Measurements from ENCODE around the gene NDUFV2.

NDUFV2 gene

DNA sequence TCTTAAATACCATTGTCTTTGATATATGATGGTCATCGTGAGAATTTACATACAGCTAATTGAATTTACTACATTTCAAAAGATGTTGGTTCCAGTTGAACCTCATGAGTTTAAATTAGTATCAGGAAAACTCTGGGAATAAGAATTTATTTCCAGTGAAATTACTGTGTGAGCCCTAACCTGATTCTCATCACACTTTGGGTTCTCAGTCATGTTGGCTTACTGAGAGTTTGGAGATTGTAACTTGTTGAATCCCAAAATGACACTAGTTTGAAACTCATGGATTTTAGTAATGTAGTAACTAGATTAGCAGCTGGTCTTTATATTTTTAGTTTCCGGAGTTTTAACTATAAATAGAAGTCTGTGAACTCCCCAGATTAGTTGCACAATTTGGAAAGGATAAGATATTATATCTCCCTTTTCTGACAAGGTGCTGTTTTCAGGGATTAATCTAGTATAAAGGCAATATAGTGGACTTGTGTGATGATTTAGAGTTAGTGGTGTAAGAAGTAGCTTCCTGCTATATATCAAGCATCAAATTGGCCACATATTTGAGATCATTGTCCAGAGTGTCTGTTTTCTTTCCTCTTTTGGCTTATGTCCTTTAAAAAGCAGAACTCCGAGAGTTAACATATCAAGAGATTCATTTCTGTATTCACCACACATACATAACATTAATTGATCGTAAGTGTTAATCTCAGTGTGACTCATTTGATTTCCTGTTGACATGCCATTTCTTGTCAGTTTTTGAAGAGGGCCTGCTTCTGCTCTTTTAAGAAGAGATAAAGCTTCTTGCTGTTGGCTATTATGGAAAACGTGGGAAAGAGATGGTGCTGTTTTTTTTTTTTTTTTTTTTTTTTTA lies 15.7 kb downstream of the NDUFV2 start:
- DNase-seq, result no peak

DNA sequence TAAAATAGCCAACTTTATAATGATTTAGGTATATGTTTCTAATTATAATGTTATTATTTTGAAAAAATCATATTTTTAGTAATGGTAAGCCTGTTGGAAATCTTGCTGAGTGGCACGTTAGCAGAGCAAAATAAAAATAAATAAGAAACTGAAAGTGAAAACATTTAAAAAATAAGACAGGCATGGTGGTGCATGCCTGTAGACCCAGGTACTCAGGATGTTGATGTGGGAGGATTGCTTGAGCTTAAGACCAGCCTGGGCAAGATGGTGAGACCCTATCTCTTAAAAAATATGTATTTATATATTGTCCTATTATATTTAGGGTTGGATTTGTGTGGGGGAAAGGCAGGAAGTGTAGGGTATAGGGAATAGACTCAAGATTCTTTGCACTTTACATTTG lies 18.3 kb downstream of the NDUFV2 start:
- DNase-seq, result no peak

DNA sequence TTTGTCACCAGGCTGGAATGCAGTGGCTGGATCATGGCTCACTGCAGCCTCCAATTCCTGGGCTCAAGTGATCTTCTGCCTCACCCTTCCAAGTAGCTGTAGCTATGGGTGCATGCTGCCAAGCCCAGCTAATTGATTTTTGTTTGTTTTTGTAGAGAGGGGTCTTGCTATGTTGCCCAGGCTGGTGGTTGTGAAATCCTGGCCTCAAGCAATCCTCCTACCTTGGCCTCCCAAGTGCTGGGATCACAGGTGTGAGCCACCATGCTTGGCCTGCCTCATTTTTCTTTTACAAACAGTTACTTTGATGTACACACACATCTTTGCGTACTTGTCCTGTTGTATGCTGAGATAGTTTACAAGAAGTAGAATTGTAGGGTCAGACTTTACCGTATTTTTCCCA lies 21.0 kb downstream of the NDUFV2 start:
- DNase-seq, result no peak

DNA sequence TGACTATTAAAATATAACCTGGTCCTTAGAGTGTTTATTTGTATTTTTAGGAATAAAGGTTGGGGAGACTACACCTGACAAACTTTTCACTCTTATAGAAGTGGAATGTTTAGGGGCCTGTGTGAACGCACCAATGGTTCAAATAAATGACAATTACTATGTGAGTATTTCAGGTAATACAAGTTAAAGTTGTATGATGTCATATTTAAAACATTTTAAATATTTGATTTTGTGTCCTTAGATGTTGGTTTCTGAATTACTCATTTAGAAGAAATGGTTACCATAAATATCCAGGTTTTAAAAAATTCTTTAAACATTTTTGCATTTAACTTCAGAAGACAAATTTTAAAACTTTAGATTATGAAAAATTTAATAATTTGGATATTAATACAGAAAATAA lies 22.3 kb downstream of the NDUFV2 start:
- no peak for DNase-seq

DNA sequence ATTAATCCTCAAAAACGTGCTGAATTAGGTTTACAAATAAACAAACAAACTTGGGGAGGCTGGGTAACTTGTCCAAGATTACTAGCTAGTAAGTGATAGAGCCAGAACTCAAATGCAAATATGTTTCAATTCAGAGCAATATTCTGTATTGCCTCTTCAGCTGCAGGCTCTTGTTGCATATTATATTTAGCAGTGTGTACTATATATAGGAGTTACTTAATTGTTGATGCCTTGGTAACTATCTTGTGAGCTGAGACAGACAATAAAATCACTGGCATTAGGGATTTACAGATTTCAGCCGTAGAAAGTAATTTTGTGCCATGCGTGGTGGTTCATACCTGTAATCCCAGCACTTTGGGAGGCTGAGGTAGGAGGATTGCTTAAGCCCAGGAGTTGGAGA lies 23.8 kb downstream of the NDUFV2 start:
- no peak for DNase-seq

DNA sequence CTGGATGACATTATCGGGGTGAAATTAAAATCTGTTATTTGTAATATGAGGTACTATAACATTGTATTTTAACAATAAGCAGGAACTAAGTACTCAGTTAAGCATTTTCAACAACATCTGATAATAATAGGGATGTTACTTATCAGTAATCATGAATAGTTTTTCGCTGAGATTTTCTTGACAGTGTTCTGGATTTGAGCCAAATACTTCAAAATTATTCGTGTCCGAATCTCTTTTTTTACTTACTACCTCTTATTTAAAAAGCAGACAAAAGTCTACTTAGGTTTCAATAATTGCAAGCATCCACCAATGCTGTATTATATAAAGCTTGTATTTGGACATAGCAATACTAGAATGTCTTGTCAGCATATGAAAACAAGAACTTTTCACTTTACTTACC lies 27.7 kb downstream of the NDUFV2 start:
- no peak for DNase-seq

DNA sequence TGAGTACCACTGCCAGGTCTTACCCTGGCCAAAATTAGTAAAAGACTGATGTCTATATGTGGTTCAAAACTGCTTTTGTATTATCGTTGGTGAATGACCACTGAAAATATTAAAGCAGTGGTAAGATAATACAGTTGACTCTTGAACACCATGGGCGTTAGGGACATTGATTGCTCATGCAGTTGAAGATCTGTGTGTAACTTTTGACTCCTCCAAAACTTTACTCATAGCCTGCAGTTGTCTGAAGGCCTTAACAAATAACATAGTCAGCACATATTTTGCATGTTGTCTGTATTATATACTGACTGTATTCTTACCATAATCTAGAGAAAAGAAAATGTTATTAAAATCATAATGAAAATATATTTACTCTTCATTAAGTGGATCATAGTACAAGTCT lies 28.3 kb downstream of the NDUFV2 start:
- no peak for DNase-seq

DNA sequence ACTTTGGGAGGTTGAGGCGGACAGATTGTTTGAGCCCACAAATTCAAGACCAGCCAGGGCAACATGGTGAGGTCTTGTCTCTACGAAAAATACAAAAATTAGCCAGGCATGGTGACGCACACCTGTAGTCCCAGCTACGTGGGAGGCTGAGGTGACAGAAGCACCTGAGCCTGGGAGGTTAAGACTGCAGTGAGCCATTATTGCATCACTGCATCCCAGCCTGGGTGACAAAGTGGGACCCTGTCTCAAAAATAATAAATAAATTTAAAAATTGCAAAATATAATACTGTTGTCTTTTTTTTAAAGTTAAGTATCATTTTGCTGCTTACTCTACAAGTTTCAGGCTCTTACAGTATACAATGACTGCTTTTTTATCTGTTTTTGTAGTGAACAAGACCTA lies 30.1 kb downstream of the NDUFV2 start:
- no peak for DNase-seq

DNA sequence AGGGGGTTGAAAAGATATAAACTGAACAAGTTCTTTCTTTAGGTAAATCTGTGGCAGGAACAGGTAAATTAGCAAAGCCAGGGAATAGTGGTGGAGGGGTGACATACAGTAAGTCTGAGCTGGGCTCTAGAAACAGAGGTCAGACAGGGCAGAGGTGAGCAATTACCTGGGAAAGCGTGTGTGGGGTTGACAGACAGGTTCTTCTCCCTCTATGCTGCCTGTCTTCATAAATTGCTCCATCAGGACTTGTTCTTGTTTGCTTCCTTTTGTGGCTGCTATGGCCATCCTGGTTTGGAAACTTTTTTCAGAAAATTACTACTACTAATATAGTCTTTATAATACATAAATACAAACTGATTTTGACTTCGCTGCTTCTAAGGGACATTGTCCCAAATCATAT lies 30.7 kb downstream of the NDUFV2 start:
- no peak for DNase-seq

DNA sequence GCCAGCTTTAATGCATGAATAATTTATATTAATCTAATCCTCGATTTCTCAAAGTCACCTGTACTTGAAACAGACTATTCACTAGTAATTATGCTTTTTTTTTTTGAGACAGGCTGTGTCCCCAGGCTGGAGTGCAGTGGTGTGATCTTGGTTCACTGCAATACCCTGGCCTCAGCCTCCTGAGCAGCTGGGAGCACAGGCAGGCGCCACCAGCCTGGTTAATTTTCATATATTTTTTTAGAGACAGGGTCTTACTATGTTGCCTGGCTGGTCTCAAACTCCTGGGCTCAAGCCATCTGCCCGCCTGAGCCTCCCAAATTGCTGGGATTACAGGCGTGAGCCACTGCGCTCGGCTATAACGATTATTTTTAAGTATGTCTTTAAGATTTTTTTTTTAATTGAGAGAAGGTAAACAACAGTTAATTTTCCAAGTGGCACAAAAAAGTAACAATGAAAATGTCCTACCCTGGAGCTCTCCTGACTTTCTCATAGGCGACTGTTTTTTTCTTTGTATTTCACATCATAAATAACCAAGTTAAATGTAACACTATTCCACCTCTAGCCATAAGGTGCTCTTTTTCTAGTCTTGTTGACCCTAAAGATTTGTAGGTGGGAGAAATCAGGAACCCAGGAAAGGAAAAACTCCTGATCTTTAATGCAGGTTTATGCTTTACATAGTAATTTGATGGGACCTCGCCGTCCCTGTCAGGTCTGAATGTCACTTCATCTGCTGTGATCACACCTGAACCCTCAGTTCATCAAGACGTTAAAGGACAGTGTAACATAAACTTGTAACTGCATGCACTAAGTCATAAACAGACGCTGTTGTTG lies 32.8 kb downstream of the NDUFV2 start:
- no peak for DNase-seq

DNA sequence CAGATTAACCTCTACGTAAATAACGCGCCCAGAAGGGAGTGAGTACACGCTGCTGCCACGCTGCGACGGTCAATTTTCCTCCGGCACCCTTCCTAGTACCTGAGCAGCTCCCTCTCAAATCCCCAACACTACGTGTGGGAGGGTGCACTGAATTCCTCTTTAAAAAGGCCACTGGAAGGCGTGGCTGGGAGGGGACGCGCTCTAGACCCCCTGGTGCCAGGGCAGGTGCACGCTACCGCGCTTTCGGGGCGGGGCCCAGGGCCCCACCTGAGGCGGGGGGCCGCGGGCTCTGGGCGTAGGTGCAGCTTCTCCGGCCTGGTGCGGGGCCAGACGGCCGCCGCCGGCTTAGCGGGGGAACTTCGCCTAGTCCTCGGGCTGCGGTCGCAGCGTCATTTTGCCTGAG lies 33.4 kb downstream of the NDUFV2 start:
- peak in 12 of 58 donors; percentile 24 to 66 (median 50) for DNase-seq

DNA sequence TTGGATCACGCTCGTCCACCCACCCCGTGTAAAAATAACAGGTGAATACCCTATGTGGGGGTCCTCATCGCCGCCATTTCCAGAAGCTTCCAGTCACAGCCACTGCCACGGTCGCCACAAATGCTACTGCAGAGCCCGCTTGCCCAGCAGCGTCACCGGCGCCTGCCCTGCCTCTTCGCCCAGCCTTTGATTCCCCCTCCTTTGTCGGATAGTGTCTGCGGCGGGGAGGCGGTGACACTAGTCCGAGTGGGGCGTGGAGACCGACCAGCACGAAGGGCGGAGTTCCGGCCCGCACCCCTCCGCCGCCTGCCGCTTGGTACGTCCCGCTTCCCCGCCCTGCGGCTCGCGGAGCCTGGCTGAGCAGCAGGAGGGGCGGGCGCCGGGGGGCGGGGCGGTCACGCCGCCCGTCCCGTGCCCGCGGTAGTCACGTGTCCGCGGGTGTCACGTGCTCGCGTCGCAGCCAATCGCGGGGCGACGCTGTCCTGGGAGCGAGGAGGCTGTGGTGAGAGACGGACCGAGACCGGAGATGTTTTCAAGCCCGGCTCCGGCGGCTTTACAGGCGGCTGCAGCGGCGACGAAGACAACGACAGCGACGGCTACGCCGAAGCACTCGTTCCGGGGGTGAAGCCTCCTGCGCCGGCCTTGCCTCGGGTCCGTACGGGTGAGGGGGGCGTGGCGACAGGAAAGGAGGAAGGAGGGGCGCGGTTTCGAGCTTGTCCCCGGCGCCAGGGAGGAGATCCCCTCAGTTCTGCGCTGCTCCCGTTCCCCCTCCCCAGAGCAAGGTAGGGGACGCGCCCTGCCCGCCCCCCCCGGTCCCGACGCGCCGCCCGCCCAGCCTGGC lies 34.0 kb downstream of the NDUFV2 start, which contains the start of gene ANKRD12:
Gene ANKRD12, plus strand, starts transcription at position 467 of the 841 bp plus-strand sequence. CDS start 45,652 bp downstream, outside the sequence.
- DNase-seq, result peak; percentile 81 to 99 (median 96)

DNA sequence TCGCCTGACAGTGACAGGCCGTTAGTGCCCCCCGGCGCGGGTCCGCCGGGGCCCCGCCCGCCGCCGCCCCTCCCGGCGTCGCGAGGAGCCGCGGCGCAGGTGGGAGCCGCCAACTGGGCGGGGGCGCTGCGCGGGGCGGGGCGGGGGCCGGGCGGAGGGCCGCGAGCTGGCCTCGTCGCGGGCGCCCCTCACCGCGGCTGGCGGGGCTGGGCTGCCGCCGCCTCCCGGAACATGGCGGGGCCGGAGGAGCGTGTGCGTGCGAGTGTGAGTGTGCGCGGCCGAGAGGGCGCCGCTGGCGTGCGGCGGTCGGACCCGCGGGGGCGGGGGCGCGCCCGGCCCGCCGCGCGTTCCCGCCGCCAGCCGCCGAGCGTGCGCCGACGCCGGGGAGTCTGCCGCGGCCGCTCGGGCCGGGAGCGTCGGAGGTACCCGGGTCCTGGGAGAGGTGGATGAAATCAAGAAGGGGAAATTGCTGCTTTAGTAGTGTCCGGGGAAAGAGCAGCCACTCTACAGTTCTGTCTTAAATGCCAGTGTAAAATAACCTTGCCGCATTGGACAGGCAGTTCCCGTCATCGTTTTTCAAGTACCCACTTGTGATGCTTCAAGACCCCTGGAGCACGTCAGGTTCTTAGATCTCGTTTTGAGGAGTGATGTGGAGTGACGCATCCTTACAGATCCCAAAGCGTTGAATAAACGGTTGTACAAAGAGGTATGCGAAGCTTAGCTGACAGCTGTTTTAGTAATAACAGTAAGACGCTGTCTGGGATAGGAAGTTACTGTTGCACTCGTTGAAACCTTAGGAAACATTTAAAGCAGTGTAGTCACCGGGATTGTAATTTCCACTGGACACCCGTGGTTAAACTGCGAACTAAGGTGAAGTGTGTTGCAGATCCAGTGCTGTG lies 34.9 kb downstream of the NDUFV2 start:
- peak in 46 of 58 donors; percentile 26 to 85 (median 57) for DNase-seq

DNA sequence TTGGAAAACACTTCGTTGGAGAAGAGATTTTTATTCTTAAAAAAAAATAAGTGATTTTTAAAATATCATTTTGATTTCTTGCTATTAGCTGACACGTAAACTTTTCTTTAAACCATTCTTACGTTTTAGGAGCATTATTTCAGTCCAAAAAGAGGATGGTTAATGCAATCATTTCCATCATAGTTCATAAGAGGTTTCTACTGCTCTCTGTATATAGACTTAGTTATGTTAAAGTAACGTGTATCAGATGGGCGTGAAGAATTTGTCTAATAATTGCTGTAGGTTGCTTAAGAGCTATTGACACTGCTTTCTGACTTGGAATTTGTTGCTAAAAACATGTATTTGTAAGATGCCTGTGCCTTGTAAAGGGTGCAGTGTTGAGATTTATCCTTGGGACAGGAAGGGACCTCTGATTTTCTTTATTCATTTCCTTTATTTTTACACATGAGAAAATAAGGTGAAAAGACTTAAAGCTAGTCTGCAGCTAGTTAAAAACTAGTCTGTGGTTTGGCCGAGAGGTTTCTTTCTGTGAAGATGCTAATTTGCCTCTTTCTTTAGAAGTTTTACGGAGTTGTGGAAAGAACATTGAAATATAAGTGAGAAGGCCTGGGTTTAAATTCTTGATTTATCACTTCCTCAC lies 37.0 kb downstream of the NDUFV2 start:
- DNase-seq, result no peak

DNA sequence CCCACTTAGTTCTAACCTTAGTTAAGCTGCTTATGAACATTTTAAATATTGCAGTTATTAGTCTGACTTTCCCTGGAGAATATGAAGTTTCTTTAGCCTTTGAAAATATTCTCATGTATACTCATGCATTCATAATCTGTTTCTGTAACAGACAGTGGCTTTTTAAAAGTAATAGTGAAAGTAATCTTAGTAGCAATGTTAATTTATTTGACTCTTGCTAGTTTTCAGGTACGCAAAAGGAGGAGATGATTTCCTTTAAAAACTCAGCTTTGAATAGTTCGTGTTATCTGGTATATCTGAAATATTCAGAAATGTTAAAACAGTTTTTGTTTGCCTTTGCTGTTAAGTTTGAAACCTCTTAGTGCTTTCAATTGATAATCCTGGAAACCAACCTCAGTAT lies 37.9 kb downstream of the NDUFV2 start:
- no peak for DNase-seq

DNA sequence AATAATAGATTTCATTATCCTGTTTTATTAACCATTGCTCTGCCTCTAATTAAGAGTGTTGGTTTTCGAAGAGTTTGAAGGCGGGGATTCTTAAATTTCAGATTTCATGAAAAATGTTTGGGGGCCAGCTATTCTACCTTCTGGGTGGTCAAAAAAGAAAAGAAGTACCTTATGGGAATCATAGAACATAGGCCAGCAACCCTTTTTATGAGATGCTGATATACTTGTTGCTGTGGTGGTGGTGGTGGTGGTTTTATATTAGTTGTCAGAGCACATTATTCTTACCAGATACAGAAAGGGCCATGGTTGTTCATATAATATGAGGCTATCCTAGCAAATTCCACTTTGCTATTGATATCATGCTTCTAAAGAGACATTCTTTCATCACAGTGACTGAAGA lies 38.5 kb downstream of the NDUFV2 start:
- no peak for DNase-seq

DNA sequence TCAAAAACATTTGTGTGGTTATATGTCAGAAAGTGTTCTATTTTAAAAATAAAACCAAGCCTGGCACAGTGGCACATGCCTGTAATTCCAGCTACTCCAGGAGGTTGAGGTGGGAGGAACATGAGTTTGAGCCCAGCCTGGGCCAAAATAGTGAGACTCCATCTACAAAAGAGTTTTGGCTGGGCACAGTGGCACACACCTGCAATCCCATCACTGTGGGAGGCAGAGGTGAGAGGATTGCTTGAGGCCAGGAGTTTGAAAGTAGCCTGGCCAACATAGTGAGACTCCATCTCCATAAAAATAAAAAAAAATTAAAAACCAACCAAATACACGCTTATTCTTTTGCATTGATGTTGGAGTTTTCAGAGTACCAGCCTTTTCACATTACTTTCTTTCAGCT lies 43.7 kb downstream of the NDUFV2 start:
- DNase-seq, result no peak

DNA sequence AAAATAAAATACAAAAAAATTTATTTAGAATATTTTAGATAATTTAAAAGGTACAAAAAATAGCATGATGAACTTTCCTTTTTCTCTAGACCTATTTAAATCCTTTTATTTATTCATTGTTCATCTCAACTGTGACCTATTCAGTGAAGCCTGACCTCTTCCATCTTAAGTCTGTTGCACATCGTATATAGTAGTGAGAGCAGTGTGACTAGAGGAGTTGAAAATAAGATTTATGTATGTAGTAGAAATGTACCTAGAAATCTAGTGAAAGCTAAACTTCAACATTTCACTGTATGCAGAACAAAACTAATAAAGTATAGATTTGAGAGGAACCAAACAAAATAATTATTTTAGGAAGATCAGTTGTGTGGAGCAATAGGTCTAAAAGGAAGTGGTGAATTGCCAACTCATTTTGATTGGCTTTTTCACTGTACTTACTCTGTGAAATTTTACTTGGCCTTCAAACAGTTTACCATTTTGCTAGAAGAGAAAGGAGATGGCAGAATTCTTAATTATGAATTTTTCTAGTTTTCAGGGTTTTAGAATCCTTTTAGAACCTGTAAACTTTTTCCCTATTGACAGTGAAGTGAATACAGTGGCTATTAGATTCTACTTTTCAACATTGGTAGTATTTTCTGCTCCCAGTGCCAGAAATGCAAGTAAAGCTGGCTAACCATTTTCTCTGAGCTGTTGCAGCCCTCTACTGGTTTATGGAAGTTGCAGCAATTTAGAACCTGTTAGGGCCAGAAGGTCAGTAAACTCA lies 45.1 kb downstream of the NDUFV2 start:
- DNase-seq, result peak in 11 of 58 donors; percentile 2 to 50 (median 16)

DNA sequence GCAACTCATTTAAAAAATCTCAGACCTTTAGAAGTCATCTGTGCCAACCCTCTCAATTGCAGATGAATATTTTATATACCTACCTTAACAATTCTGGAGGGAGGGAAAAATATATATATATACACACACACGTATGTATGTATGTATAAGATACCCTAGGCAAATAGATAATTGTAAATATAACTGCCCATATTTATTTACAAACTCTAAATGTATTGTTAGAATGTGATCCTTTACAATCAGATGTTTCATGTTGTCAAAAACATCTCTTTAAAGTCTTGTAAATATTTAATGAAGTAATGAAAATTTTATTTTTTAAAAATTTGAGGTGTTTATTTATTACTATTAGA lies 45.7 kb downstream of the NDUFV2 start:
- DNase-seq, result no peak
